GM21381 (cell line): ENCODE results near the gene DMD.

Experiments used
- ATAC-seq: cut with Tn5 transposase; IDR thresholded peaks from one replicate; pipeline ENCODE4 v1.9.1; 2021; ENCODE audit warnings: mild to moderate bottlenecking, moderate library complexity; ENCODE audit not compliant: unreplicated experiment

The DMD gene

DNA sequence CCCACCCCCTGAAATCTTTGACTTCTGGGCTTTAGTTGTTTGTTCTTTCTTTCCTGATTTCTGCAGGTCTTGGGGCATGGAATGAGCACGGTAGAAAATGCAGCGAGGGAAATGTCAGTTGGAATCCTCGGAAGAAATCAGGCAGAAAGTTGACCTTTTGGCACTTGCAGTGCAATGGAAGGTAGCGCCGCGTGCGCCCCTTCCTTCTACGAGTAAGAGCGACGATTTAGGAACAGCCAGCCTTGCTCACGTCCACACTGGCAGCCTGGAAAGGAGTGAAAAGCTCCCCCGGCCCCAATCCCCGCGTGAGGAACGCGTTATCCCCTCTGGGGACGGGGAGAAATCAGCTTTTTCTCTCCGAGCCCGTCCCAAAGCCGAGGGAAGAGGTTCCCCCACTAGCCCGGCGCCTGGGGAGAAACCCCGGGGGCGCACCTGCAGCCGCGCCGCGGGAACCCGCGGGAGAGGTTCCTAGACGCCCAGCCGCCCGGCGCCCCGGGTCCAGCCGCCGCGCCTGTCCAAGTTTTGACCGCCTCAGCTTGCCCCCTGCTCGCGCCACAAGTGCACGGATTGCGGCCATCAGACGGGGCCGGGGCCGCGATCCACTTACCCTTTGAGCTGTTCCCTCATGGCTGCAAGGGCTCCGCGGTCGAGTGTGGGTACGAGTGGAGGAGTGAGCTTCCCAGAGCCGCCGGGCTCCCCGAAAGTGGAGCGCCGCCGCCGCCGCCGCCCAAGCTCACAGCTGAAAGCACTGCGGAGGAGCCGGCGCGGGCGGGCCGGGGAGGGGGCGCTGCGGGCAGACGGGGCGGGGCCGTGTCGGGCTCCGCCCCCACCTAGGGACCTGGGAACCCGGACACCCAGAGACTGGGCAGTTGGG lies 1944.9 kb downstream of the DMD start:
- peak; percentile 95 for ATAC-seq

DNA sequence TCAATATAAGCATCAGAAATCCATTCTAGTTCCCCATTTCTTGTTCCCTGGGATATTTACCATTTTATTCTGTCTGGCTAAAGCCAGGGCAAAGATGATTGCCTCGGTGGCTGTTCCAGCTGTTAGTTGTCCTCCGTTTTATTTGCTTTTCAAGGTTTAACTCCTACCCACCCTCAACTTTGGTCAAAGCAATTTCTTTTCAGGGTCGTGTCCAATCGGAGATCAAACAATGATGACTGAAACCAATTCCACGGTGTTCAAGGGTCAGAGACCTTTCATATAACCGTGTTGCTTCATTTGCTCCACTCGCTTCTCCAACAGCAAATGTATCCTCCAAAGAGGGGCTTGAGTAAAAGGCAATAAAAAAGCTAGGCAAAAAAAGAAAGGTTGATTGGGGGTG lies 1946.0 kb downstream of the DMD start:
- ATAC-seq: no peak

GRCh38 chrX:31260351-31260750 lies 1951.0 kb downstream of the DMD start:
- ATAC-seq: no peak

DNA sequence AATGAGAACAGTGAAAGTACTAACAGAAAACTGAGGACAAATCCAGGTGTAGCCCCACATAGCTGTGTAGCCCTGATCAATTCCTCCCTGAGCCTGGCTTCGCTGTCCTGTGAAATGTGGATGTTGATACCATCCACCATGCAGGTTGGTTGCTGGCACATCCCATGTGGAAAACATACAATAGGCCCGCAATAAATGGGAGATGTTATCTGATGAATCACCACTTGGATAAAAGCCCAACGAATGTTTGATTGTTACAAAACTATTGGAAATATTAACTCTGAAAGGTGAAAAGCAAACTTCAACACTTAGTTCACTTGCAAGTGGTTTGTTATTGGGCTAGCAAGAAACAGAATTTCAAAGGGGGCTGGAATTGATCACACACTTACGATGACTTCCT lies 1953.2 kb downstream of the DMD start:
- ATAC-seq: no peak

- no peak for ATAC-seq
These were observed 1955.9 kb downstream of the DMD start for GRCh38 chrX:31255310-31256033.

- no peak for ATAC-seq
These were observed 1959.2 kb downstream of the DMD start for GRCh38 chrX:31252133-31252532.

DNA sequence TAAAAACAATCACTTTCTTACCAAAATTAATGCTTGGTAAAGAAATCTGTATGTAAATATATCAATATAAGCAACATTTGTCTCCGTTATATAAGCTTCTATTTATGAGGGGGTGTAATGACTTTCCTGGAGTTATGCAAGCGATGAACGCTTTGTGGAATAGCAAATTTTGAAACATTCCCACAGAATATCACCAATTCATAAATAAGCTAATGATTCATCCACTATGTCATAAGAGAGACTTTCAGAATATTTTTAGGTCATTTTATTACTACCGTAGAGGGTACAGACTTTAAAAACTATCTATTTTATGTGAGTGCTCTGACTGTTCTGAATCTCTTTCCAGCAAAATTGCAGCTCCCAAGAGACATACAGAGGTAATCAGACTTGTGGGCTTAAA lies 1960.0 kb downstream of the DMD start:
- ATAC-seq: no peak

DNA sequence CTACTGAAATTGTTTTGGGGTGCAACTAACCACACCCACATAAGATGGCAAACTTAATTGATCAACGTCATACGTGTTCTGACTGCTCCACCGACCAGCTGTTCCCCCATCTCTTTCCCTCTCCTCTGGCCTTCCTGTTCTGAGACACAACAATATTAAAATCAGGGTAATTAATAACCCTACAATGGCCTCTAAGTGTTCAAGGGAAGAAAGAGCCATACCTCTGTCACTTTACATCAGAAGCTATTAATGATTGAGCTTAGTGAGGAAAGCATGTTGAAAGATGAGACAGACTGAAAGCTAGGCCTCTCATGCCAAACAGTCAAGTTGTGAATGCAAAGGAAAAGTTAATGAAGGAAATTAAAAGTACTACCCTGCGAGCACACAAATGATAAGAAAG lies 1965.6 kb downstream of the DMD start:
- peak; percentile 52 for ATAC-seq

GRCh38 chrX:31243804-31244203 lies 1967.5 kb downstream of the DMD start:
- no peak for ATAC-seq

DNA sequence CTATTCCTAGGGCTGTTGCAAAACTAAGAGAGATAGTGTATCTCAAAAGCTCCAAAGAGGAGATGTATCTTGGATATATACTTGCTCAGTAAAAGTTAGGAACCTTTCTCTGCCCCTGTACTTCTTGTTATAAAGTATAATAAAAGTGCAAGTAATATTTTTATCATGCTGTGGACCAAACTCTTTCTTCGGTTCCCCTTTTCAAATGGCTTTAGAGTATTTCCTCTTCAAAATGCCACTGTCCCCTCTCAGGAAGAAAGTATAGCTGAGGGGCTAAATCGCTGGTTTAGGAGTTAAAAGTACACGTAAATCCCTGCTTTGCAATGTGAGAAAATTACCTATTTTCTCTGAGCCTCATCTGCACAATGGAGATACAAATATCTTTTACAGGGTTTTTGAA lies 1970.4 kb downstream of the DMD start:
- no peak for ATAC-seq

DNA sequence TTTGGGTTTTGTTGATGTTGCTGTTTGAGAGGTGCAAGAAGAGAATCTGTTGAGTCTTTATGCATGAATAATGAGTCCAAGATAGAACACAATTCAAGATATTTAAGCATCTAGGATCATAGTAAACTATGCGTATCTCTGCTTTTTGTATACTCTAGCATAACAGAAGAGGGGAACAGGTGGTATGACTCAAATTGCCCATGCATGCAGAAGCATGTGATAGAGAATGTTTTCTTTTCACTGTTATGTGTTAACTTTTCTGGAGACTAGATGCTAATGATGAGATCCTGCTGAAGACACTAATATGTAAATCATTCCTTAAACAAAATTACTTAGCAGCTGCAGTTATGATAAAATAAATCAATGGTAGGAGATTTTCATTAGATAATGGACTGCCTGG lies 1974.2 kb downstream of the DMD start:
- peak; percentile 50 for ATAC-seq

GRCh38 chrX:31236231-31236630 lies 1975.1 kb downstream of the DMD start:
- ATAC-seq: no peak

DNA sequence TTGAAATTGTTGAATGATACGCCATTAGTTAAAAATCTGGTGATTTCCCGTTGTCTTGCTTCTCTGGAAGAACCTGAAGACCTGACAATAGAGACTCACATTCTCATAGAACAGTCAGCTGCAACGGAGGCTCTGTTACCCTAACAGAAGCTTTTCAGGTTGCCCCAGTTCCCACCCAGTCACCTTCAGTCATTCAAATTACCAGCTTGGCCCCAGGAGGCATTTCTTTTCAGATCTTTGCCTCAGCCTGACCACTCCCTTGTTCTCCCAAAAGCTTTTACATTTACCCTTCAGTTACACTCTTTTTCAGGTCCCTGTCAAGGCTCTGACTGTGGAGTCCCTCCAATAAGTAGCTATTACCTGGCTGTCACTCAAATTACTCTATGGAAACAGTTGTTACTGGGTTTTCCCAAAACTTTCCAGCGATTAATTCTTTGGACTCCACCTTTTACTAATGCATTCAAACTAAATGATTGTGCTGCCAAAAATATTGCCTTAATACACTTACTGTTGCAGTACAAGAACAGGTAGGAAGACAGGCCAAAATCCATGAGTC lies 1977.3 kb downstream of the DMD start:
- ATAC-seq: no peak

- ATAC-seq: no peak
These were observed 1978.8 kb downstream of the DMD start for GRCh38 chrX:31232506-31232905.

DNA sequence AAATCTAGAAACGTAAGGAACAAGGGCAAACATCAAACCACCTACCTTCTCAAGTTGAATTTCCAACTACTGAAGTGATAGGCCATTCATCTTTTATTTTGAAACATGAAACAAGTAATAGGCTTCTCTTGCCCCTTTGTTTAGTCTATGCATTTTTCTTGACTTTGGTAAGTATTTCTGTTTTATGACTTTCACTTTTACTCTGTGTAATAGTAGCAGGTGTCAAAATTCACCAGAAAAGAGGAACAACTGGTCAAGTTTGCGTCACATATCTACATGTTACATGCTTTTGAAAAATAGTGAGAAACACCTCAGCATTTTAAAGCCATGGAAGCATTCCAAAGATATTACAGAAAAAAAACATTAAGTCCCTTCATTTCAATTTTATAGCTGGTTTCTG lies 1982.4 kb downstream of the DMD start:
- ATAC-seq: peak; percentile 91

GRCh38 chrX:31228415-31228832 lies 1982.9 kb downstream of the DMD start:
- ATAC-seq: no peak

DNA sequence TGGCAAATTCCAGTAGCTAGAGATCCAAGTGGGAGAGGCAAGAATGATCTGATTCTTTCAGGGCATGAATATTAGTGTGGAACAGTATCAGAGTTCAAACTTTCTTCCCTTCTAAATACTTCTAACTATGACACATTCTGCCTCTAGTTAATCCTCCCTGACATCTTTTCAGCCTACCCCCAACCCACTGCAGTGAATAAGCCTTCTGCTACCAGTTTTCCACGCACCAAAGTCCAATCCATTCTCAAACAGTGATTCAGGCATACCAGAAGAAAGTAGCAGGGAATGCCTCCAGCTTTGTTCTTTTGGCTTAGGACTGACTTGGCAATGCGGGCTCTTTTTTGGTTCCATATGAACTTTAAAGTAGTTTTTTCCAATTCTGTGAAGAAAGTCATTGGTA lies 1984.1 kb downstream of the DMD start:
- no peak for ATAC-seq

DNA sequence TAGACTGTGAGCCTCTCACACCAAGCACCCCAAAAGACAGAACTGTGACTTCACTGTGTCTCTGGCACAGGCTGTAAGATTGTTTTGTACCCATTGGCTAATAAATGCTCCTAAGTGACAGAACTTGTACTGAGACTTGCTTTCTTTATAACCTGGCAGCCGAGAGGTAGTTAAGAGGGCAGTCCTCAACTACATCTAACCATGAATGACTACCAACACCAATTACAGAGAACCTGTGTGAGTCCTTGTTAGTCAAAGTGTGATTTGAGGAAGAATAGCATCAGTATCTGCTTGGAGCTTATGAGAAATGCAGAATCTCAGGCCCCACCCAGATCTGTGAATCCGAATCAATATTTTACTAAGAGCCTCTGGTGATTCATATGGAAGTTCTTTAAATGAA lies 1985.5 kb downstream of the DMD start:
- ATAC-seq: no peak

GRCh38 chrX:31224381-31225012 lies 1986.9 kb downstream of the DMD start:
- no peak for ATAC-seq

- ATAC-seq: peak; percentile 88
These were observed 1987.5 kb downstream of the DMD start for GRCh38 chrX:31223817-31224216.

- ATAC-seq: no peak
These were observed 1988.4 kb downstream of the DMD start for GRCh38 chrX:31222946-31223345.
